SK-N-SH treated with all-trans-retinoic acid at 6 μM for 48 hours (cell line): Measurements from ENCODE around the gene EXD3.

Experiments
- ARNTL ChIP-seq: fragments of 450-650 bp; formaldehyde crosslinking; IDR thresholded peaks from 2 replicates; pipeline ENCODE4 v1.5.0; 2020; ENCODE audit warnings: low read depth, mild to moderate bottlenecking, moderate library complexity, borderline replicate concordance
- GLIS3 ChIP-seq: fragments of 250-450 bp; sonication (Bioruptor Pico); IDR thresholded peaks from 2 replicates; pipeline ENCODE4 v1.5.0; 2020; ENCODE audit warnings: mild to moderate bottlenecking, moderate library complexity
- PPARA ChIP-seq: fragments of 250-450 bp; sonication (Bioruptor Pico); IDR thresholded peaks from 2 replicates; pipeline ENCODE4 v1.5.0; 2020; ENCODE audit warnings: mild to moderate bottlenecking, borderline replicate concordance
- SNAI2 ChIP-seq: fragments of 250-450 bp; sonication (Bioruptor Pico); IDR thresholded peaks from 2 replicates; pipeline ENCODE4 v1.5.0; 2020; ENCODE audit warnings: mild to moderate bottlenecking, moderate library complexity
- ZFP3 ChIP-seq: fragments of 250-450 bp; sonication (Bioruptor Pico); IDR thresholded peaks from 2 replicates; pipeline ENCODE4 v1.5.0; 2020; ENCODE audit warnings: mild to moderate bottlenecking, moderate library complexity

DNA sequence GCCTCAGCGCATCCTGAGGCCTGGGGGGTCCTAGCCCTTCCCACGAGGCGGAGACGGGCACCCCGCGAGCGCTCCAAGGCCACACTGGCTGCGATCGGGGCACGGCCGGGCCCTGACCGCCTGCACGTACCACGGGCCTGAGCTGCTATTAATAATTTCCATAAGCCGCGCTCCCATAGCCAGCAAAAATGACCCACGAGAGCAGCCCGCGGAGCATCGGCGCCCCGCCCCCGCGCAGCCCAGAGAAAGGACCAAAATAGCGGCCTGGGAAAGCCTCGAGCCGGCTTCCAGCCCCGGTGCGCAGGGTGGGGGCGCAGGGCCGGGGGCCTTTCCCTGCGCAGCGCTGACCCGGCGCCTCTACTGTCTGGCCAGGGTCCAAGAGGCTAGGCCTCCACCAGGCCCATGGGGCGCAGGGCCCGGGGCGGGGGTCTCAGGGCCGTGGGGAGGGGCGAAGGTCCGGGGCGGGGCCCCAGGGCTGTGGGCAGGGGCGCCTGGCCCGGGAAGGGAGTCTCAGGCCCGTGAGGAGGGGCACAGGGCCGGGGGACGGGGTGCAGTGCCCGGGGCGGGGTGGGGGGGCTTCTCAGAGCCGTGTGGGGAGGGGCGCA lies 54.4 kb downstream of the EXD3 start:
- TF ChIP-seq GLIS3 (CRISPR knock-in tag) (no peak), PPARA (no peak), ZFP3 (CRISPR knock-in tag) (no peak), SNAI2 (no peak), ARNTL (CRISPR knock-in tag) (no peak)
